Natural killer cell (primary cell): ENCODE results near the gene FRAT2. TPM values are rescaled to one million over a fixed set of nuclear protein-coding genes. Genes with fewer than 3 reads are reported as not detected.
A peak's percentile ranks its signal among the peaks of the same experiment; 100 is the strongest.

ENCODE experiments used
- ATAC-seq, 3 donors: fragments of 150-1000 bp in 2 of 3; fragments of 200-7000 bp in 1 of 3; cut with Tn5 transposase; 1 replicate in 1 of 3; 2 replicates in 2 of 3; pipeline ENCODE4 v1.10.0; 2021; ENCODE audit warnings: mild to moderate bottlenecking in 2 of 3, moderate library complexity in 2 of 3
- DNase-seq, 2 donors: peaks; one replicate each; pipeline versions ENCODE4 v3.0.0 to v3.0.0-alpha.2; 2013 to 2021; ENCODE audit warnings: mixed read lengths in 1 of 2
- H3K27ac ChIP-seq: one replicate; pipeline ENCODE4 v1.5.1; 2013; ENCODE audit warnings: mild to moderate bottlenecking, low read length
- H3K27me3 ChIP-seq: one replicate; pipeline ENCODE4 v1.6.1; 2013; ENCODE audit warnings: low read length; ENCODE audit not compliant: control insufficient read depth, insufficient read depth
- H3K36me3 ChIP-seq: one replicate; pipeline ENCODE4 v1.6.1; 2013; ENCODE audit warnings: low read length; ENCODE audit not compliant: control insufficient read depth, insufficient read depth
- H3K4me1 ChIP-seq: one replicate; pipeline ENCODE4 v1.6.1; 2013; ENCODE audit warnings: low read length; ENCODE audit not compliant: control insufficient read depth, insufficient read depth
- H3K4me3 ChIP-seq: one replicate; pipeline ENCODE4 v1.5.1; 2013; ENCODE audit warnings: low read length
- H3K9me3 ChIP-seq: one replicate; pipeline ENCODE4 v1.6.1; 2013; ENCODE audit warnings: low read length; ENCODE audit not compliant: control insufficient read depth, insufficient read depth
- H3K27ac Mint-ChIP-seq, 2 donors: one replicate each; pipeline ENCODE4 v1.8.0; 2022; ENCODE audit warnings: mild to moderate bottlenecking in 2 of 2, mixed read lengths in 2 of 2, moderate library complexity in 1 of 2
- H3K27me3 Mint-ChIP-seq, 2 donors: one replicate each; pipeline ENCODE4 v1.8.0; 2022; ENCODE audit warnings: low read depth in 2 of 2, mixed read lengths in 2 of 2
- H3K36me3 Mint-ChIP-seq: one replicate; pipeline ENCODE4 v1.8.0; 2022; ENCODE audit warnings: mixed read lengths
- H3K4me1 Mint-ChIP-seq, 2 donors: one replicate each; pipeline ENCODE4 v1.8.0; 2022; ENCODE audit warnings: mixed read lengths in 2 of 2
- H3K4me3 Mint-ChIP-seq: one replicate; pipeline ENCODE4 v1.8.0; 2022; ENCODE audit warnings: mild to moderate bottlenecking, moderate library complexity, mixed read lengths
- H3K9me3 Mint-ChIP-seq, 2 donors: one replicate each; pipeline ENCODE4 v1.8.0; 2022; ENCODE audit warnings: mixed read lengths in 2 of 2
- CTCF ChIP-seq: fragments of 200-600 bp; IDR thresholded peaks from one replicate; pipeline ENCODE4 v1.8.0; 2022; ENCODE audit warnings: antibody characterized with exemption
- WGBS: methylation state at CpG from one replicate; pipeline ENCODE4 v1.1.7; 2013; ENCODE audit warnings: missing lambda C conversion rate; ENCODE audit not compliant: insufficient coverage; 5-methylcytosine and 5-hydroxymethylcytosine counted together
- intact Hi-C: fragments of 100-400 bp; cut with micrococcal nuclease; formaldehyde crosslinking; loops from one replicate; pipeline ENCODE4 v1.14.2; 2022
- total RNA-seq, 4 donors: library from RNA; stranded (reverse); fragments of 120-200 nt in 1 of 4; gene quantifications; one replicate each; pipeline versions ENCODE4 v1.2.3 to v1.2.4, GENCODE V29; 2013 to 2022

The FRAT2 gene
- total RNA-seq, 3 donors from 2014 or later (not counting 1 experiment from before 2014, with no cell fraction given), result 18.7 to 23.4 (median 22.2) TPM

DNA sequence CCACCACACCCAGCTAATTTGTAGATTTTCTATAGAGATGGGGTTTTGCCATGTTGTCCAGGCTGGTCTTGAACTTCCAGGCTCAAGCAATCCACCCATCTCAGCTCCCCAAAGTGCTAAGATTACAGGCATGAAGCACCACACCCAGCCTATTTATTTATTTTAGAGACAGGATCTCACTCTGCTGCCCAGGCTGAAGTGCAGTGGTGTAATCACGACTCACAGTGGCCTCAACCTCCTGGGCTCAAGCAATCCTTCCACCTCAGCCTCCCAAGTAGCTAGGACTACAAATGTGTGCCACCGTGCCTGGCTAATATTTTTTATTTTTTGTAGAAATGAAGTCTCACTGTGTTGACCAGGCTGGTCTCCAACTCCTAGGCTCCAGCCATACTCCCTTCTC is 6.9 kb upstream of the FRAT2 start:
- Mint-ChIP-seq H3K27ac (no peak overlapping the region), H3K4me1 (no peaks in the 10 kb centered on the region)
- no peak overlapping the region for H3K27ac ChIP-seq

DNA sequence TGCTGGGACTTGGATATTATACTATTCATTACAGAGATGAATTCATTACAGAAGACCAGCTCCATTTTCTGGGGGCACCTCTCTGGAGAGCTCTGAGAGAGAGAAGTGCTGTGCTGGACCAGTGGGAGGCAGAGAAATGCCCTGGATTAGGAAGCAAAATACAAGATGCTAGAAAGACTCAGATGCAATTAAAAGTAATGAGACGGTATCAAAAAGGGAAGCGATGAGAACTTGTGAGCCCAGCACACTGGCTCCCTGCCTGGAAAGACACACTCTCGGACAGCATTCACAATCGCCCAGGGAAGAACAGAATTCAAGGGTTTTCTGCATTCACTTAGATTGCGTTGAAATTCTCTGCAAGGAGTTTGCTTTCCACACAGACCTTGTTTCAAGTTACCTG is 3.5 kb upstream of the FRAT2 start:
- 94% methylated on average over 5 of the region's 5 CpGs for WGBS
- Histone ChIP-seq H3K9me3 (no peaks in the 10 kb centered on the region), H3K4me3 (no peak overlapping the region), H3K36me3 (no peaks in the 10 kb centered on the region), H3K27ac (no peak overlapping the region), H3K27me3 (peaks cover 2% of the 10 kb centered on the region), H3K4me1 (peaks cover 13% of the 10 kb centered on the region)
- Mint-ChIP-seq H3K36me3 (no peaks in the 10 kb centered on the region), H3K27ac (no peak overlapping the region), H3K4me3 (no peak overlapping the region), H3K9me3 (no peaks in the 10 kb centered on the region), H3K27me3 (peaks cover 0 to 2% of the 10 kb centered on the region in 2 donors), H3K4me1 (peaks cover 8% of the 10 kb centered on the region in 2 donors)
- intact Hi-C loops, result loop anchor here (10.0 kb wide), 1 partner anchor 67 kb away; the partner anchor contains the start of gene RRP12
- ATAC-seq, result no peak
- DNase-seq, result no peak
- TF ChIP-seq CTCF, result no peak

More for the DNA sequence above, 6.9 kb upstream of the FRAT2 start:
- no peak for TF ChIP-seq CTCF
- DNase-seq (no peak), ATAC-seq (no peak)
- WGBS, result 83% methylated on average over 1 of the region's 2 CpGs
- peaks cover 2% of the 10 kb centered on the region for H3K27me3 ChIP-seq
- H3K27me3 Mint-ChIP-seq, result peaks cover 0 to 7% of the 10 kb centered on the region in 2 donors
- H3K36me3 Mint-ChIP-seq, result no peaks in the 10 kb centered on the region
- H3K4me1 ChIP-seq, result no peaks in the 10 kb centered on the region
- H3K4me3 ChIP-seq, result no peak overlapping the region
- H3K36me3 ChIP-seq, result no peaks in the 10 kb centered on the region
- intact Hi-C loops, result no loop called here
- H3K9me3 ChIP-seq, result no peaks in the 10 kb centered on the region
- H3K4me3 Mint-ChIP-seq, result no peak overlapping the region
- H3K9me3 Mint-ChIP-seq, result no peaks in the 10 kb centered on the region

DNA sequence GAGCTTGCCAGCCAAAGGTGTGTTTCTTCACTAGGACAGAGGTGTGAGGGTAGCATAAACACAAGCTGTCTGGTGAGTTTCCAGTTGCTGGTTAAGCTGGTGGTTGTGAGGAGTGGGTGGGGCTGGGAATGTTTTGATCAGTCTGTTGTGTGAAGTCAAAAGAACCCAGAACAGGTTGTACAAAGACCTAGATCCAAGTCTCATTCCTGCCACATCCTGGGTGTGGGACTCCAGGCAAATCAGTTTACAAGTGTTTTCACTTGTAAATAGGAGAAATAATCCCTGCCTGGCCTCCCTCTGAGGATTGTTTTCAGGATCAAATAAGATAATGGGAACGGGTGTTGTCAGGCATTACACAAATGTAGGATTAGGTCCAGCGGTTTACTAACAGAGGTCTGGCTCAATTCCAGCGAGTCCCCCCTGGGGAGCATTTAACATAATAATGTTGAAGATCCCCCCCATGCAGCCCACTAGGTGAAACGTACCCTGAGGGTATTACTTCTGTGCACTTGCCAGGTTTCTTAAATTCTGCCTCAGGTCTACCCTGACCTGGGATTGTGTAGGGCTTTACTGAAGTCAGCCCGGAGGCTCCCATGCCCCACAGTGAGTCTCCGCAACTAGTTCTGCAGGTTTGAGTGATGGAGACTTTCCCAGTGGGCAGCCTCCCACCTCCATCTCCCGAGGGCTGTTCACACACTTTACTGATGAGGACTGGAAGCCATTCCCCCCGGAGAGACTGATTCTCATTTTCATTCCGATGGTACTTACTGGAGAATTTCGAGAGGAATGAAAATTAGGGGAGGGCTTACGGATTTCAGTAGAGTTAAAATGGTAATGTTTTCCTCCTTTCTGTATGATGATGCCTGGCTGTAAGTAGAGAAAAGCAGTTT is 2.7 kb upstream of the FRAT2 start:
- Histone ChIP-seq H3K27me3 (peaks cover 2% of the 10 kb centered on the region), H3K36me3 (no peaks in the 10 kb centered on the region), H3K9me3 (no peaks in the 10 kb centered on the region), H3K27ac (no peak overlapping the region), H3K4me1 (peaks cover 22% of the 10 kb centered on the region), H3K4me3 (no peak overlapping the region)
- intact Hi-C loops, result loop anchor here (10.0 kb wide), 1 partner anchor 68 kb away; the partner anchor contains the start of gene RRP12
- ATAC-seq (no peak), DNase-seq (no peak)
- no peaks in the 10 kb centered on the region for H3K9me3 Mint-ChIP-seq
- WGBS, result 92% methylated on average over 11 of the region's 11 CpGs
- H3K36me3 Mint-ChIP-seq, result no peaks in the 10 kb centered on the region
- TF ChIP-seq CTCF, result no peak
- H3K4me1 Mint-ChIP-seq, result peaks cover 16 to 17% of the 10 kb centered on the region in 2 donors
- H3K27me3 Mint-ChIP-seq, result peaks cover 0 to 2% of the 10 kb centered on the region in 2 donors
- H3K4me3 Mint-ChIP-seq, result peak overlapping the region; percentile 72
- H3K27ac Mint-ChIP-seq, result no peak overlapping the region
